Activated naive CD4-positive, alpha-beta T cell treated with Interleukin-2 at 50 U/mL for 16 hours (primary cell): Measurements from ENCODE around the gene RSPH1.

Experiments used
- DNase-seq: peaks from one replicate; pipeline ENCODE4 v3.0.0-alpha.2; 2020

The RSPH1 gene

DNA sequence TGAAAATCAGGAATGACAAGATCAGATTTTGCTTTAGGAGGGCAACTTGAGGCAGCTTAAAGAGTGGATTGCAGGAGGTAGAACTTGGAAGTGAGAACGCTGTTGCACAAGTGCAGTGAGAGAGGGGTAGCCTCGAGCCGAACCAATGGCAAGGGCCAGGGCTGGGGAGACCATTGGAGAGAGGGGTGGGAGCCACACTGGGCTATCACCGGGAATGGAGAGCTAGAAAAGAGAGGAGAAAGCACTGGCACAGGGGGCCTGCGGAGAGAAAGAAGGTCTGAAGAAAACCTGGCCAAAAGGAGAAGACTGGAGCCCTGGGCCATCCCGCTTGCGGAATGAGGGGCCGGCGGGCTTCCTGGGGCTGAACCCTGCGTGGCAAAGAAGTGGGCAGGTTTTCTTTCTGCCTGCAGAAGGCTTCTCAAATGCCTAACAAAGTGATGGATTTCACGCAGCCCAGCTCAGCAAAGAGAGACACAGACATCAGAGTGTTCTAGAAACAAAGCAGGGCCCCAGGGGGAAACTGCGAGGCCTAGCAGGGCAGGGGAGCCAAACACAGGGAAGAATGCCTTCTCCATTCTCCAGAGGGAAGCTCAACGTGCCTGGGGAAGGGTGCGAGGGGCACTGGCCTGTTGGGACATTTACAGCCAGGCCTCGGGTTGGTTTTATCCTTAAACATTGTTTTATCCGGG is 16.5 kb upstream of the RSPH1 start:
- DNase-seq = no peak

DNA sequence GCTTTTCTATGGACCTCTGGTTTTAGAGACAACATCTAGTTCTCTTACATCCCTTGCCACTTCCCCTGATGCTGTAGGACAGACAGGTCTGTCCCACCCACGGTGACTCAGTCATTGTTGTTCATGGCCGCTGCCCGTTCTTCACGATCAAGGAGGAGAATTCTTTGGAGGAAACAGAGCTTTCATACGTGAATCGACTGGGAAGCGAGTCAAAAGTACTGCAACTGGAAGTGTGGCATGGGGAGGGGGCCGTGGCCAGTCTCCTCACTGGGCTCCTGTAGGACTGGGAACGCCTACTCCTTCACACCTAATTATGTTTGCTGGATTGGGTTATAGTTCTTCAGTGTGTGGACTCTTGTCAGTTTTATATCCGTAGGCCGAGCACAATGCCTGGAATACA is 13.2 kb upstream of the RSPH1 start:
- DNase-seq = no peak

DNA sequence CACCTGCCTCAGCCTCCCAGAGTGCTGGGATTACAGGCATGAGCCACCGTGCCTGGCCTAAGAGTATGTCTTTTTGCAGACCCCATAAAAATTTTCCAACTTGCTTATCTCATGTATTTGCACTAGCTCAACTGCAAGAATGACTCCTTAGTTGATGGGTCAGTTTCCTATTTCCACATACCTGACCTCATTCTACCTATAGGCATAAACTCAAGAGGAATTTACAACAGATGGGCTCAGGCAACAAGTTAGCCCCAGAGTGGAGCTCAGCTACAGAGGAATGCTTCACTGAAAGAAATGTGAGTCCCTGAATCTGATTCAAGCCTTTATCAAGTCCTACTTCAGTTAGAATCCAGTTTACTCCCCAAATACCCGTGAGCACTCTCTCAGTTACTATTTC is 12.3 kb upstream of the RSPH1 start:
- DNase-seq = no peak

DNA sequence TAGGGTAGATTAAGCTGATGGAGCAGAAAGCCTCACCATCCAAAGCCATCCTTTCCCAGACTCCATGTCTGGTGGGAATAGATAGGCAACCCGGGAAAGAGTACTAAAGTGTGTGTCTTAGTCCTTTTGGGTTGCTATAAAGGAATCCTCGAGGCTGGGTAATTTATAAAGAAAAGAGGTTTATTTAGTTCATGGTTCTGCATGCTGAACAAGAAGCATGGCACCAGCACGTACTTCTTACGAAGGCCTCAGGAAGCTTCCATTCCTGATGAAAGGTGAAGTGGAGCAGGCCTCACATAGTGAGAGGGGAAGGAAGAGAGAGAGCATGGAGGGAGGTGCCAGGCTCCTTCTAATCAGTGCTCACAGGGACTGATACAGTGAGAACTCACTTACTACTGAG is 11.4 kb upstream of the RSPH1 start:
- no peak for DNase-seq

DNA sequence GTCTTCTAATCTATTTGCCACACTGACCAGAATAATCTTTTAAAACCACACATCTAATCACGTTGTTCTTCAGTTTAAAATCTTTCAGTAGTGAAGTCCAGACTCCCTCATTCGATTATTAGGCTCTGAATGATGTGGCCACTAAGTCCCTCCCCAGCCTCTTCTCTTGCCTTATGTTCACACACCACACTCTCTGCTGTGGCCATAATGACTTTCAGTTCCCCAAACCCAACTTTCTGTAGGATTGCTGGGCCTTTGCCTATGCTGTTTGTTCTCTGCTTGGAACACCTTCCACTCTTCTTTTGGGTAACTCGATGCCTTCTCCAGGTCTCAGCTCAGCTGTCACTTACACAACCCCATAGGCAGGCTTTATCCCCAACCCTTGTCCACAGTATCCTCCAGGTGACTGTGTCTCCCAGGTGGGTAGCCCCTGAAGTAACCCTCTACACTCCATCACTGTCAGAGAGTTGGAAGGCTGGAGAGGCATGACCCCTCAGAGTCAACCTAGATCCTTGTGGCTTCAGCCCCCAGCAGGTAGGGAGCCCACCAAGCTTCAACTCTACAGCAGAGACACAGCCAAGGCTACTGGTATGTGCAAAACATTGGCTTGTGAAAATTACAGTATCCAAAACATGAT is 9.2 kb upstream of the RSPH1 start:
- DNase-seq = no peak

DNA sequence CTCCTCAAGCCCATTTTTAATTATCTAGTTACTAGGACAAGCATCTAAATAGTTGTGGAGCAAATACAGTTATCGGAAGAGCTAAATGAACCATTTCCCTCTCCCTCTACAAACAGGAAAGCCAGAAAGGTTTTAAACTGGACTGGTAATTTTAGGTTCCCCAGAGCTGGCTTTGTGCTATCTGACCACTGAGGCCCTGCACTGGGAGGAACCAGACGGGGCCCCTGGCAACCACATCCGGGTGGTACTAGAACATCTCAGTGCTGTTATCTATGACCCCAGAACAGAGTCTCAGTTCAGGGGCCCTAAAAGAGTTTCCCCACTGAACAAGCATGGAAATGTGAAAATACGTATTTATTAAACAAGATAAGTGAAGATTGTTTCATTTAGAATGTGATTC is 7.7 kb upstream of the RSPH1 start:
- DNase-seq = no peak

DNA sequence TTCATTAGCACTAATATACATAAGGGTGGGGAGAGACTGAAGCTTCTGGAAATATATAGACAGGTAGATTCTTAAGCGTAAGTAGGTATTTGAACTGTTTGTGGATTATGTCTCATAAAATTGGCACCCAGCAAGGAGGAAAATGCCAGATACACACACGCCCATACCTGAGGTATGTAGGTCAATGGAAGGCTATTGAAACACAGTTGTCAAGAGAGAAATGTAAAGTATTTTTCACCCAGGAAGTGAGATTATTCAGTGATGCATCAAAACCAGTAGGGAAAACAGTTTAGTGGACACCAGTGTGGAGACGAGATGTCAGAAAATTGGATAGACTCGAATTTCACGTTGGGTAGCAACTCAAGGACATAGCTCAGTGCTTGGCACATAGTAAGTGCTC is 4.7 kb upstream of the RSPH1 start:
- no peak for DNase-seq

DNA sequence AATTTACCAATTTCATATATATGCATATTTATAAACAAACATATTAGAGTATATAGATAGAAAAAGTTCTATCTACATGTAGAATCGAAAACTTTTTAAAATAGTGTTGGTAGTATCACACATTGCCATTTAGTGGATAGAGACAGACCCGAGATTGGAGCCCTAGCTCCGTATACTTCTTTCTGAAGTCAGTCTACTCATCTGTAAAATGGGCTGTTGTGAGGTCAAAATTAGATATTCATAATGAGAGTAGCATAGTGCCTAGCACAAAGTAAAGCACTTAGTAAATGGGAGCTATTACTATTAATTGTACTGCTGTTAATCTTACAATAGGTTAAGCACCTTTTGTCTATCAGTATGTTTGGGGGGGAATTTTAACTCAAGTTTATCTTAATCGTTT is 4.2 kb upstream of the RSPH1 start:
- DNase-seq = no peak

DNA sequence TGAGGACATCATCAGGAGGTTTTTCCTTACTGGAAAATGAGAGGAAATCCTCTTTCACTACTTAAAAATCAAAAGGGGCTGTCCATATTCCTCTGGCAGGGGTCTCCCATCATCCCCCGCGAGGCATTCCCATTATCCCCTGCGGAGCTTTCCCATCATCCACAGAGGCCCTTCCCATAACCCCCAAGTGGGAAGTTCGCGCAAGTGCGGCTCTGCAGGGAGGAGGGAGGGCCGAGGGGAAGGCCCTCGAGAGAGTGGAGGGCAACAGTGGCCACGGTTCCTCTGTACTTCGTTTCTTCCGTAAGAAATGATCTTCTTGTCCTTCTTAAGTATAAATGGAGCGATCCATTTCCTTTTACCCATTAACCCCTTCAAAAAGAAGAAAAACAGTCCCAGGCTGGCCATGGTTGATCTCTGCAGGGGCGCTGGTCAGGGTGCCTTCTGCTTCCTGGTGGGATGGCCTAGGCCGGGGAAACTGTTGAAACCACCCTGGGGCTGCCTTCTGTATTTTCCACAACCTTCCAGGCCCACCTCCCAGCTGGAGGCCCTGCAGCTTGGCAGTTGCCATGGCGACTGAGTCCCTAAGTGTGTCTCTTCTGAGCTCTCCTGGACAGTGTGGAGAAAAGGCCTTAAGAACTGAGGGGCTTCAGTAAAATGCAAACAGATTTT is 3.6 kb upstream of the RSPH1 start:
- DNase-seq = no peak

DNA sequence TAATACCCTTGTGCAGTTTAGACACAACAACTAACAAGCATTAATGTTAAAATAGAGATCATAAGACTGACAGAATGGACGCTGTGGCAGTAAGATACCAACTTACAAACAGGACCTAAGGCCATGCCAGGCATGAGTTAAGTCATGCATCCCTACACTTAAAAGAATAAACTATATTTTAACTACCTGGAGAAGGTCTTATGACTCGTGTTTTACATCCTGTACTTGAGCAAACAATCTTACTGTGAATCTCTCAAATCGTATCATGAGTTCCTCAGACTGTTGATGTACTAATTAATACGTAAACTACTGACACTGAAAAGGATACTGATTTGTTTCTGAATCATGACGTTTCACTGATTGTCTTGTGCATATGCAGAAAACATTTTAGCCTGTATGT is 2.0 kb upstream of the RSPH1 start:
- DNase-seq = no peak

DNA sequence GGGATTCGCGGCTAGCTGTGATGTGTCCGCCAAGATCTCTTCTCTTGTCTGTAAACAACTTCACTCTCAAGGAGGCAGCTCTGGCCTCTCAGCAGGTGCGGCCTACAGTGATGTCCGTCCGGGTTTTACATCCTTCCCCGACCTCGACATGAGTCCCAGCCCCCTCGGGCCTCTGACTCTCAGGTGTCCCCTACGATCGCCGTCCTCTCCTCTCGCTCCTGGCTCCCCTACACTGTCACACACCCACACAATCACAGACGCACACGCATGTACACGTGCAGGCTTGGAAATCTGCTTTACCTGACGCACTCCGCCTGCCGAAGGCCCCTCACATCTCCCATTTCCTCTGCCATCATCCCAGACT is 797 bp upstream of the RSPH1 start:
- no peak for DNase-seq

DNA sequence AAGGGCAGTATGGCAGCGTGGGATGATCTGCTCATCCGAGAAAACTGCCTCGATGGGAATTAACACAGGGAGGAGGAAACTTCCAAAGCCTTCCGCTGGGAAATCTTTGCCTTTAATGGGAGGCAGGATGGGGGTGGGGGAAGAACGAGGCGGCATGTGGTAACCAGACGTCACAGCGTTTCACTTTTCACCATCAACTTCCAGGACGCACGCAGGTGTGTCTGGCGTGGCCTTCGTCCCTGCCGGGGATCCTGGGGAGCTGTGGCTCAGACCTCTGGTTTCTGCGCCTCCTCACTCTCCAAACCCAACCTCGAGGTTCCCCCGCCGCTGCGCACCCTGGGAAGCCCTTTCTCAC is 282 bp downstream of the RSPH1 start:
- DNase-seq = no peak

DNA sequence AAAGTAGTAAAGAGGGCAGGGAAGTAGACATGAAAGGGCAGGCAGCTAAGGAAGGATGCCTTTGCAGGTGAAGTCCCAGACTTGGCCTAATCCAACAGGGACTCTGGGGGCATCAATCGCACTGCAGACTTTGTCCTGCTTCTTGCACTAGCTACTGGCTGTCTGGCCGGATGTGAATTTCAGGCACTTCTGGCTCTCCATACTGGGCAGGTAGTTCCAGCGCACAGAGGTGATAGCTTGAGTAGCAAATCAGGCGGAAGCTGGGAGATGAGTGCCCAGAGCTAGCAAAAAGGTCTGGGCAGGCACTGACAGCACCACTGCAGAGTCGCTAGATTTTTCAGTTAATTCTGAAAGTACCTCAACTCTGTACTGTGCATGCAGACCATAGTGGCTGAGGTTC is 997 bp downstream of the RSPH1 start:
- DNase-seq = no peak

DNA sequence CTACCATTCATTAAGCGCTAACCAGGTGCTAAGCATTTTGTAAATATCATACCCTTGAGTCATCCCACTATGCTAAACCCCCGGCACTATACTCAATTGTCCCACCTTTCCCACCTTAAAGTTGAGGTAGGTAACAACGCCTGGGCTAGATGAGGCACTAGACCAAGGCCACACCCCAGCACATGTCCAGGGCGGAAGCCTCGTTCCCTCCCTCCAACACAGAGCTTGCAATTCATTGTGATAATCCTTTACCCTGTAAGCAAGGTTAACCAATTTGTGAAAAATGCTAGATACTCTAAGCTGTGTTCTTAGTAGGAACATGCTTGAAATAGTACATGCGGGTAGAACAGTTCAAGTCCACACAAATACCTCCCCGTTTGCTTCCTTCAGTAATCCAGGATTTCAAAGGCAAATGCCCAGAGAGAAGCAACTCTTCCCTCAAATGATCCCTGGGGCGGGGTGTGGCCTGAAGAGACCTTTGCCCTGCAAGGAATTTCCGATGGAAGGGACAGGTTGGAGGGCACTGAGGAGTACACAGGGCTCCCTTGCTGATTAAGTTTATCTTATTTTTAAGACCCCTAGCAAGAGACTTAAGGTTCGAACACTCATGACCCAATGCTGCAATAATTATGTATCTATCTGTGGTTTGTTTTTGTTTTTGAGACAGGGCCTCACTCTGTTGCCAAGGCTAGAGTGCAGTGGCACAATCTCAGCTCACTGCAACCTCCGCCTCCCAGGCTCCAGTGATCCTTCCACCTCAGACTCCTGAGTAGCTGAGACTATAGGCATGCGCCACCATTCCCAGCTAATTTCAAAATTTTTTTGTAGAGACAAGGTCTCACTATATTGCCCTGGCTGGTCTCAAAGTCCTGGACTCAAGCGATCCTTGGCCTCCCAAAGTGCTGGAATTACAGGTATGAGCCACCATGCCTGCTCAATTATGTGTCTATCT is 2.6 kb downstream of the RSPH1 start:
- no peak for DNase-seq

DNA sequence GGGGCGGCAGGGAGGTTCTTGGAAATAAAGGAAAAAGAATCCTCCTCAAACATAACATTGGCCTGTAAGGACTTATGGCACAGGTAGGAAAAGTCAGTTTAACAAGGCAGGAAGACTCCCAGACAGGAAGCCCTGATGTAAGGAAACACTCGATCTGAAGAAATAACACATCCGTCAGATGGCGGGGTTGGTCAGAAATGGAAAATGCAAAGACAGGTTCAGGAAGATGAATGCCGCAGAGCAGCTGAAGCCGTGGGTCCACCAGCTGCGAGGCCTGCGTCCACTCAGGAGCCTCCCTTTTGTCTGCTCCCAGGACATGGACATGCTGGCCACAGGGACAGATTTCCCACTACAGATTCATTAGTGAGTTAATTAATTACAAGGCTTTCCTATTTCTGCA is 3.8 kb downstream of the RSPH1 start:
- no peak for DNase-seq

DNA sequence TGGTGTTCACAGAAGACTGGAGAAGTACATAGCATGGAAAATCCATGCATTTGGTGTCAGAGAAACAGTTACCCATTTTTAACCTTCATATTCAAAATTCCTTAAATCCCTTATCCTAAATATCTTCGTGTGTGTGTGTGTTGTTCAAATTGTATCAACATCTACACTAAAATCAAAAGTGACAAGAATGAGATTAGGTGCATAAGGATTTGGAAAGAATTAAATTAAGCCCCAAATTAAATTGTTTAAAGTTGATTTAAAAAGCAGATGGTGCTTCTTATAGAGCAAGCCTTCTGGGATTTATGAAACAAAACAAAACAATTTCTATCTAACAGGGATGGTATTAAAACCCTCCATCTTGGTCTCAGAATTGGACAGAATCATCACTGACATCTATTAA is 4.7 kb downstream of the RSPH1 start:
- no peak for DNase-seq

DNA sequence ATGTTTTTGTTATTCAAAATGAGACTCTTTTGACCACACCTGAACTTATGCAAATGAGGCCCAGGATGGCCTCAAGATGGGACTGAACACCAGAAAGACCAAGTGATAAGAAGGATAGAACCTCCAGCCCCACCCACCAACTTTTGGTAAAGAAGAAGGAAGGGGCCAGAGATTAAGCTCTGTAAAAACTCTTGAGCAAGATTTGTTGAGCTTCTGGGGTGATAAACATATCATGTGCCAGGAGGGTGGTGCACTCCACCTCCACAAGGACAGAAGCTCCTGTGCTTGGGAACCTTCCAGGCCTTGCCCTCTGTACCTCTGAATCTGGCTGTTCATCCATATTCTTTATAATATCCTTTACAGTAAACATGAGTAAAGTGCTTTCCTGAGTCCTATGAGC is 5.3 kb downstream of the RSPH1 start:
- no peak for DNase-seq

DNA sequence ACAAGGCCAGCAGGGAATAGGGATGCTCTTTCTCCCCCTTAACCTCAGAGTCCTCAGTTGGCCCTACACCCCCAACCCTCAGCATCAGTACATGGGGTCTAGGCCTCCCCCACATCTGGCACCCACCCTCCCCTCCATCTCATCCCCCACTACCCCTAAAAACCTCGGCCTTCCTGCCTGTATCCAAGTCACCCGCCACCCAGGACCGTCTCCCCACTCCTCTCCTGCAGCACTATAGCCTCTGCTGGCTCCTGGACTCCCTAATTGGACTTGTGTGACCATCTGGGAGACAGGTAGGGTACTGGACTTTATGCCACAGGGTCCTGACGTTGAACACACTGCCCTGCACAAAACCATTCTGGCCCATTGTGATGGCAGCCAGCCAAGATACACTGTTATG is 6.0 kb downstream of the RSPH1 start:
- no peak for DNase-seq

DNA sequence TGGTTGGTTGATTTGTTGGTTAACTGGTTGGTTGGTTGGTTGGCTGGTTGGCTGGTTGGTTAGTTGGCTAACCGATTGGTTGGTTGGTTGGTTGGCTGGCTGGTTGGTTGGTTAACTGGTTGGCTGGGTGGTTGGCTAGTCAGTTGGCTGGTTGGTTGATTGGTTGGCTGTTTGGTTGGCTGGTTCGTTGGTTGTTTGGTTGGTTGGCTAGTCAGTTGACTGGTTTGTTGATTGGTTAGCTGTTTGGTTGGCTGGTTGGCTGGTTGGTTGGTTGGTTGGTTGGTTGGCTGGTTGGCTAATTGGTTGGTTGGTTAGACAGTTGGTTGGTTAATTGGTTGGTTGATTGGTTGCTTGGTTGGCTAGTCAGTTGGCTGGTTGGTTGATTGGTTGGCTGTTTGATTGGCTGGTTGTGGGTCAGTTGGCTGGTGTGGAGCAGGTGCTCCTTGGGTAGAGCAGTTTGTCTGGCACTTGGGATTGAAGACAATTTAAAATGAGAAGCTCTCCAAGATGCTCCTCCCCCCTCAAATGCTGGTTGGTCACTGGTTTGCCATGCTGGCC is 6.9 kb downstream of the RSPH1 start:
- no peak for DNase-seq

DNA sequence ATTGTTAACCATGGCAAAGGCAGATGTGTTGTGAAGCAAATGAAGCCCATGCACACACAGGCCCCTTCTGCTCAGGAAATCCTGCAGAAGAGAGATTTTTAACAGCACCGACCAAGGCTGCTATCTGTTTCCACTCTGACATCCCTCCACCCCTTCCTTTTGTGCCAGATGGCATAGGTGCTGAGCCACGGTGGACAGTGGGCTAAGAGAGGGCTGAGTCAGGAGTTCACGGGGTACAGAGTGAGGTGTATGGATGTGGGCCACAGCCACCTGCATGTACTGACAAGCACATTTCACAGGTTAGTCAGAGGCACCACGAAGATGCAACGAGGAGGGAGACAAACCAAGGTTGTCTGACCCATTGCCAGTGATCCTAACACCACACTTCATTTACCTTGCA is 9.5 kb downstream of the RSPH1 start:
- DNase-seq = no peak

DNA sequence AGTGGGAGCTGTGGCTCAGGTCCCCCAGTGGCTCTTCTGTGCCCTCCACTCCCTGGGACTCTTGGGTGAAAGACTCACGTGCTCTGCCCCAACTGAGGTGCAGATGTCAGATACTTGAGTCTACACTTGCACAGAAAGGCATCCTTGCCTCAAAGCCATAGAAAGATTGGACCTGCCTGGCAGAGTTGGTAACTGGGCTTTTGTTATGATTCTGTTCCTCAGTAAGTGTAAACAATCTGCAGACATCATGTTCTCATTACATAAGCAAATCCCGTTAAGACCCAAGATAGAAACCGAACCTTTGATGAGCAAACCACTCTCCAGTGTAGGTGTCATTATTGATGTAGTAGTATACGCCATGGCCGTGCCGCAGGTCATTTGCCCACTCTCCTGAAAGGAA is 10.0 kb downstream of the RSPH1 start:
- DNase-seq = no peak

DNA sequence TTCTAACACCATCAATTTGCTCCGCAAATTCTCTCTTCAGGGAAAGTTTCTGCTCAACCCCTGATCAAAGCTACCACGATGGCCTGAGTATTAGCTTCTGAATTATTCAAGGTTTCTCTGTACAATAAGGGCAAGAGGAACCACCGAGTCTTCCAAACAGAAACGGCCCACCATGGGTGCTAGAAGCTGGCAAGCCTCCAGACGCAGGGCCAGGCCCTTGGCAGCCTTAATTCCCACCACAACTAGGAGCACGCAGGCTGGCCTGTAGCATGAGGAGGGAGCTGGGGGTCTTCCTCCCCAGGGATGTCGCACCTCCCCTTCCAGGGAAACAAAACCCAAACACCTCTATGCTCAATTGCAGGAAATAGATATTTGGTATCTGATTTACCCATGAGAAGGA is 11.1 kb downstream of the RSPH1 start:
- no peak for DNase-seq

DNA sequence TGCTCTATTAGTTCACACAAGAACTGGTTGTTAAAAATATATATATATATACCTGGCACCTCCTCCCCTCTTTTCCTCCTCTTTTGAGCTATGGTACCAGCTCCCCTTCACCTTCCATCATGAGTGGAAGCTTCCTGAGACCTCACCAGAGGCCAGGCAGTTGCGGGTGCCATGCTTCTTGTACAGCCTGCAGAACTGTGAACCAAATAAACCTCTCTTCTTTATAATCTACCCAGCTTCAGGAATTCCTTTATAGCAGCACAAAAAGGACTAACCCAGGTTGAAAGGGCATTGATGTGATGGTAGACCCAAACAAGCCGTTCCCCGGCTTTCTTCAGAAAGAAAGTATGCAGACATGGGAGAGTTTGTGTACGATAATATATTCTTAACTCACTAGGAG is 14.9 kb downstream of the RSPH1 start:
- no peak for DNase-seq
